HG02588 (cell line): Measurements from ENCODE around the gene TUBGCP2.

Experiments
- ATAC-seq: cut with Tn5 transposase; IDR thresholded peaks from one replicate; pipeline ENCODE4 v1.9.1; 2021; ENCODE audit warnings: mild to moderate bottlenecking, moderate library complexity; ENCODE audit not compliant: unreplicated experiment

TUBGCP2 gene

GRCh38 chr10:133344236-133344635 is 35.6 kb upstream of the TUBGCP2 start:
- no peak for ATAC-seq

- no peak for ATAC-seq
Observed at GRCh38 chr10:133343558-133343957, 34.9 kb upstream of the TUBGCP2 start.

- no peak for ATAC-seq
Observed at GRCh38 chr10:133342942-133343341, 34.3 kb upstream of the TUBGCP2 start.

GRCh38 chr10:133341983-133342382 is 33.3 kb upstream of the TUBGCP2 start:
- ATAC-seq: no peak

- no peak for ATAC-seq
Observed at GRCh38 chr10:133339708-133340380, 31.2 kb upstream of the TUBGCP2 start.

- no peak for ATAC-seq
Observed at GRCh38 chr10:133338080-133339071, 29.7 kb upstream of the TUBGCP2 start.

- ATAC-seq: no peak
Observed at GRCh38 chr10:133337370-133337725, 28.7 kb upstream of the TUBGCP2 start.

- no peak for ATAC-seq
Observed at GRCh38 chr10:133336577-133337369, 28.1 kb upstream of the TUBGCP2 start, which contains the start of gene CALY. CALY (minus strand) TSS chr10:133336896; CDS start chr10:133328989, 7,907 bp downstream.

- ATAC-seq: no peak
Observed at GRCh38 chr10:133336118-133336576, 27.5 kb upstream of the TUBGCP2 start.

GRCh38 chr10:133335246-133336117 is 26.8 kb upstream of the TUBGCP2 start:
- no peak for ATAC-seq

GRCh38 chr10:133334503-133335245 is 26.0 kb upstream of the TUBGCP2 start:
- no peak for ATAC-seq

GRCh38 chr10:133332936-133333699 is 24.4 kb upstream of the TUBGCP2 start:
- no peak for ATAC-seq

- ATAC-seq: peak; percentile 71
Observed at GRCh38 chr10:133329491-133330202, 21.0 kb upstream of the TUBGCP2 start.

GRCh38 chr10:133328358-133329343 is 20.0 kb upstream of the TUBGCP2 start:
- no peak for ATAC-seq

GRCh38 chr10:133327651-133328357 is 19.1 kb upstream of the TUBGCP2 start:
- no peak for ATAC-seq
